ENCODE measurements around the gene SYT9.

DNA sequence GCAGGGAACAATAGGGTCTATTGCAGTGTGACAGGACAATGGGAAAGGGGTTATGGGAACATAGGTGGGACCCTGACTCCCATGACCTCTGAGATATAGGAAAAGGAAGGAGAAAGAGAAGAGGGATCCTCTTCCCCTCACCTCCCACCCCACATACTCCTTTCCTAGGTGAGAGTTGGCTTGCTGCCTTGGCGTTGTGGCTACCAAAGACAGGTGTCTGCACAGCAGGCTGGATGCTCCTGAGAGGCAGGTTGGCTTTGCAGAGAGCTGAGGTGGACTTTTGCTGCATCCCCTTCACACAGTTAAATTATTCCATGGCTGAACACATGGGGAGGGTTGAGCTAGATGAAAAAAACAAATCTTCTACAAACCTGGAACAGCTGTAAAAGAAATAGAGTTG lies 80.7 kb downstream of the SYT9 start:
- TF ChIP-seq POLR2AphosphoS5 (IDR thresholded peaks at IDR 0.05; ENCODE audit: low read depth, low read length) = no peak
- no peak for TF ChIP-seq POLR2A (IDR thresholded peaks at IDR 0.05; ENCODE audit: low read depth, low read length)
- no peak for TF ChIP-seq TAF1 (IDR thresholded peaks at IDR 0.05; ENCODE audit: borderline replicate concordance, low read depth, low read length)

Data from GM12892 (cell line).